ENCODE measurements around the gene COX14. TPM values are rescaled to one million over a fixed set of nuclear protein-coding genes. Genes with fewer than 3 reads are reported as not detected.
"Not testable (repeated sequence)": the region's sequence is repeated elsewhere in the genome, so short reads cannot be mapped to it uniquely, and the experiment has no call there.

Gene COX14
- total RNA-seq, 1 donor: 34.3 TPM

- no peak overlapping the region for H3K4me3 ChIP-seq (ENCODE audit: low read length)
- H3K4me1 ChIP-seq (ENCODE audit: insufficient read depth, low read length): no peaks in the 10 kb centered on the region
- H3K9me3 ChIP-seq (ENCODE audit: low read depth, low read length): no peaks in the 10 kb centered on the region
- no peaks in the 10 kb centered on the region for H3K27me3 ChIP-seq (ENCODE audit: insufficient read depth, low read length)
Measured at GRCh38 chr12:50149311-50149710, 37.3 kb downstream of the COX14 start.

- no peaks in the 10 kb centered on the region for H3K4me1 ChIP-seq (ENCODE audit: insufficient read depth, low read length)
- no peaks in the 10 kb centered on the region for H3K27me3 ChIP-seq (ENCODE audit: insufficient read depth, low read length)
- no peaks in the 10 kb centered on the region for H3K9me3 ChIP-seq (ENCODE audit: low read depth, low read length)
- H3K4me3 ChIP-seq (ENCODE audit: low read length): no peak overlapping the region
Measured at GRCh38 chr12:50151047-50151687, 39.1 kb downstream of the COX14 start.

GRCh38 chr12:50154947-50155346 is 42.9 kb downstream of the COX14 start:
- H3K27me3 ChIP-seq (ENCODE audit: insufficient read depth, low read length); H3K4me1 ChIP-seq (ENCODE audit: insufficient read depth, low read length); H3K9me3 ChIP-seq (ENCODE audit: low read depth, low read length); H3K4me3 ChIP-seq (ENCODE audit: low read length): not testable (repeated sequence)

- H3K4me1 ChIP-seq (ENCODE audit: insufficient read depth, low read length): peaks cover 3% of the 10 kb centered on the region
- H3K27me3 ChIP-seq (ENCODE audit: insufficient read depth, low read length): no peaks in the 10 kb centered on the region
- no peaks in the 10 kb centered on the region for H3K9me3 ChIP-seq (ENCODE audit: low read depth, low read length)
- no peak overlapping the region for H3K4me3 ChIP-seq (ENCODE audit: low read length)
Measured at GRCh38 chr12:50156641-50157040, 44.6 kb downstream of the COX14 start.

GRCh38 chr12:50157259-50157658 is 45.2 kb downstream of the COX14 start:
- Histone ChIP-seq H3K4me3 (ENCODE audit: low read length) (no peak overlapping the region), H3K9me3 (ENCODE audit: low read depth, low read length) (no peaks in the 10 kb centered on the region)

GRCh38 chr12:50160643-50161042 is 48.6 kb downstream of the COX14 start:
- no peaks in the 10 kb centered on the region for H3K27me3 ChIP-seq (ENCODE audit: insufficient read depth, low read length)

More at GRCh38 chr12:50157259-50157658, 45.2 kb downstream of the COX14 start:
- H3K27me3 ChIP-seq (ENCODE audit: insufficient read depth, low read length): no peaks in the 10 kb centered on the region
- peaks cover 7% of the 10 kb centered on the region for H3K4me1 ChIP-seq (ENCODE audit: insufficient read depth, low read length)

GRCh38 chr12:50162230-50162629 is 50.2 kb downstream of the COX14 start:
- Histone ChIP-seq H3K27me3 (ENCODE audit: insufficient read depth, low read length) (no peaks in the 10 kb centered on the region), H3K4me3 (ENCODE audit: low read length) (no peak overlapping the region), H3K9me3 (ENCODE audit: low read depth, low read length) (no peaks in the 10 kb centered on the region), H3K4me1 (ENCODE audit: insufficient read depth, low read length) (peaks cover 27% of the 10 kb centered on the region)

More at GRCh38 chr12:50160643-50161042, 48.6 kb downstream of the COX14 start:
- Histone ChIP-seq H3K4me1 (ENCODE audit: insufficient read depth, low read length) (peaks cover 15% of the 10 kb centered on the region), H3K9me3 (ENCODE audit: low read depth, low read length) (no peaks in the 10 kb centered on the region), H3K4me3 (ENCODE audit: low read length) (no peak overlapping the region)

- no peak overlapping the region for H3K4me3 ChIP-seq (ENCODE audit: low read length)
- no peaks in the 10 kb centered on the region for H3K27me3 ChIP-seq (ENCODE audit: insufficient read depth, low read length)
- peaks cover 36% of the 10 kb centered on the region for H3K4me1 ChIP-seq (ENCODE audit: insufficient read depth, low read length)
- no peaks in the 10 kb centered on the region for H3K9me3 ChIP-seq (ENCODE audit: low read depth, low read length)
Measured at GRCh38 chr12:50164963-50165362, 52.9 kb downstream of the COX14 start.

GRCh38 chr12:50166799-50167048 is 54.7 kb downstream of the COX14 start:
- Histone ChIP-seq H3K9me3 (ENCODE audit: low read depth, low read length) (no peaks in the 10 kb centered on the region), H3K27me3 (ENCODE audit: insufficient read depth, low read length) (no peaks in the 10 kb centered on the region), H3K4me3 (ENCODE audit: low read length) (peak overlapping the region; percentile 90), H3K4me1 (ENCODE audit: insufficient read depth, low read length) (peaks cover 32% of the 10 kb centered on the region)

GRCh38 chr12:50167049-50167828 is 55.2 kb downstream of the COX14 start, which contains the start of gene CERS5:
CERS5 (minus strand) TSS chr12:50167369; CDS start chr12:50167297, 72 bp downstream.
- Histone ChIP-seq H3K27me3 (ENCODE audit: insufficient read depth, low read length) (no peaks in the 10 kb centered on the region), H3K4me1 (ENCODE audit: insufficient read depth, low read length) (peaks cover 29% of the 10 kb centered on the region), H3K4me3 (ENCODE audit: low read length) (peak within 1 kb of the TSS; percentile 90), H3K9me3 (ENCODE audit: low read depth, low read length) (no peaks in the 10 kb centered on the region)

Other genes starting within 250 kb of the COX14 start
- gene FAIM2, start 208.3 kb upstream of the COX14 start, total RNA-seq: not detected
- not detected for gene AQP2, start 161.5 kb upstream of the COX14 start, total RNA-seq
- gene AQP5, start 150.4 kb upstream of the COX14 start, total RNA-seq: not detected
- not detected for gene AQP6, start 139.3 kb upstream of the COX14 start, total RNA-seq
- 3.7 TPM for gene RACGAP1, start 86.7 kb upstream of the COX14 start, total RNA-seq
- gene ASIC1, start 54.6 kb upstream of the COX14 start, total RNA-seq: under 0.01 TPM
- 74.3 TPM for gene SMARCD1, start 26.9 kb upstream of the COX14 start, total RNA-seq
- gene GPD1, start 8.2 kb upstream of the COX14 start, total RNA-seq: 0.21 TPM
- 30.3 TPM for gene CERS5, start 55.1 kb downstream of the COX14 start, total RNA-seq
- gene LIMA1, start 171.3 kb downstream of the COX14 start, total RNA-seq: 4.4 TPM

Measured in mononuclear cell (primary cell).